GM12891 (cell line): ENCODE measurements around the gene NCAM1.

Source experiments
- PAX5 ChIP-seq: IDR thresholded peaks from 2 replicates; pipeline ENCODE4 v1.6.1; 2011; ENCODE audit warnings: low read length, moderate library complexity, mild to moderate bottlenecking; ENCODE audit not compliant: insufficient read depth, severe bottlenecking
- POLR2A ChIP-seq: IDR thresholded peaks from 2 replicates; pipeline ENCODE4 v1.6.1; 2011; ENCODE audit warnings: low read depth, low read length, control low read depth
- POLR2AphosphoS5 ChIP-seq: IDR thresholded peaks from 2 replicates; pipeline ENCODE4 v1.6.1; 2011; ENCODE audit warnings: low read depth, low read length, control low read depth
- POU2F2 ChIP-seq: IDR thresholded peaks from 2 replicates; pipeline ENCODE4 v1.6.1; 2011; ENCODE audit warnings: low read depth, mild to moderate bottlenecking, control low read depth, low read length, moderate library complexity
- SPI1 ChIP-seq: IDR thresholded peaks from 2 replicates; pipeline ENCODE4 v1.6.1; 2011; ENCODE audit warnings: low read depth, low read length, control low read depth
- TAF1 ChIP-seq: IDR thresholded peaks from 2 replicates; pipeline ENCODE4 v1.6.1; 2011; ENCODE audit warnings: low read depth, low read length, control low read depth

DNA sequence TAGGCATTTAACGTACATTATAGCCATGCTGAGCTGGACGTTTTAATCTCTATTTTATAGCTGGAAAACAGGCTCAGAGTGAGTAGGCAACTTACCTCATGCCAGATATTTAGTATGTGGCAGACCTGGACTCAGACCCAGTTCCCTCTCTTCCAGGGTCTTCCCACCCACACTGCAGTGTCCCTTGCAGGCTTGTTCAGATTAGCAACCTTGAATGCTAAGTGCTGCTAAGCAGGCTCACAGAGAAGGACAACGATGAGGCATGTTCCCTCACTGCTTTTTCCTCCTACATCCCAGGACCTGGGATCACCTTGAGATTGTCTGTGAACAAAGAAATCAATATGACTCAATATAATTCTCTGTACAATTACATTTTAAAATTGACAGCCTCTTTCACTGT, 65.6 kb downstream of the NCAM1 start:
- TF ChIP-seq POLR2A, result no peak
- TF ChIP-seq POLR2AphosphoS5, result no peak
- TF ChIP-seq TAF1, result no peak
- no peak for TF ChIP-seq PAX5
- no peak for TF ChIP-seq SPI1
- no peak for TF ChIP-seq POU2F2
